Kidney (tissue), 14 donors: Measurements from ENCODE around the gene OSBPL2. TPM values are rescaled to one million over a fixed set of nuclear protein-coding genes. Genes with fewer than 3 reads are reported as not detected.

Source experiments
- DNase-seq, 5 donors: peaks; one replicate each; pipeline ENCODE4 v3.0.0-alpha.2; 2013 to 2020
- FAIRE-seq: peaks from 2 replicates; lab custom pipeline; 2012; peaks lifted over from hg19 to GRCh38; lab: Jason Lieb, UNC
- H3K27ac ChIP-seq, 2 donors: one replicate each; pipeline ENCODE4 v1.7.0; 2013; ENCODE audit warnings: low read depth in 2 of 2, low read length in 2 of 2, inconsistent platforms in 1 of 2
- H3K27me3 ChIP-seq: one replicate; pipeline ENCODE4 v1.7.1; 2013; ENCODE audit warnings: low read length, inconsistent platforms; ENCODE audit not compliant: control insufficient read depth, insufficient read depth
- H3K36me3 ChIP-seq, 3 donors: one replicate each; pipeline versions ENCODE4 v1.7.0 to v1.7.1; 2013; ENCODE audit warnings: low read length in 3 of 3, control low read depth in 1 of 3, inconsistent platforms in 1 of 3; ENCODE audit not compliant: insufficient read depth in 3 of 3, control insufficient read depth in 2 of 3
- H3K4me1 ChIP-seq, 3 donors: one replicate each; pipeline versions ENCODE4 v1.7.0 to v1.7.1; 2013; ENCODE audit warnings: low read length in 3 of 3, inconsistent platforms in 1 of 3, low read depth in 1 of 3; ENCODE audit not compliant: control insufficient read depth in 2 of 3, insufficient read depth in 2 of 3
- H3K4me3 ChIP-seq, 3 donors: one replicate each; pipeline versions ENCODE4 v1.7.0 to v1.8.1; 2013; ENCODE audit warnings: low read length in 3 of 3, control low read depth in 1 of 3, inconsistent platforms in 1 of 3
- H3K9ac ChIP-seq, 3 donors: one replicate each; pipeline versions ENCODE4 v1.7.0 to v1.7.1; 2013; ENCODE audit warnings: low read length in 3 of 3, control low read depth in 1 of 3, inconsistent platforms in 1 of 3
- H3K9me3 ChIP-seq, 3 donors: one replicate each; pipeline versions ENCODE4 v1.7.0 to v1.7.1; 2013; ENCODE audit warnings: low read length in 3 of 3, control low read depth in 1 of 3, inconsistent platforms in 1 of 3; ENCODE audit not compliant: control insufficient read depth in 2 of 3, insufficient read depth in 1 of 3
- CTCF ChIP-seq: IDR thresholded peaks from 3 replicates; pipeline ENCODE4 v1.5.1; 2012; ENCODE audit warnings: mild to moderate bottlenecking, moderate library complexity, borderline replicate concordance; ENCODE audit not compliant: insufficient read depth; ENCODE audit errors: extremely low read depth
- intact Hi-C: fragments of 100-400 bp; cut with DNase I; formaldehyde crosslinking; loops from one replicate; pipeline ENCODE4 v1.11.1; 2022
- polyA plus RNA-seq: library from polyadenylated mRNA; stranded (reverse); fragments of 350-450 nt; fragmentation: Illumina TruSeq; extraction: RNeasy Lipid Tissue Mini Kit (QIAGEN cat#74804); gene quantifications from one replicate; pipeline ENCODE4 v1.2.3, GENCODE V29; 2014; ENCODE audit warnings: low read depth, low replicate concordance; ENCODE audit not compliant: insufficient read depth
- total RNA-seq: library from RNA; stranded (reverse); fragmentation: NEBNext Ultra II Directional; extraction: Animal tissue kit (Norgen Biotek cat#: 25700); gene quantifications from one replicate; pipeline ENCODE4 v1.2.1, GENCODE V29; 2021
- donor health status: control.
- donor health status: control.
- donor health status: control.
- donor health status: control.
- donor health status: control.
- donor health status: DM: yes; HTN: yes; CAD: no.
- donor health status: Normal renal cell carcinoma (clear cell type).

The OSBPL2 gene
- total and polyA plus RNA-seq, 2 donors from 2014 or later, result 20.4 to 57.1 TPM

DNA sequence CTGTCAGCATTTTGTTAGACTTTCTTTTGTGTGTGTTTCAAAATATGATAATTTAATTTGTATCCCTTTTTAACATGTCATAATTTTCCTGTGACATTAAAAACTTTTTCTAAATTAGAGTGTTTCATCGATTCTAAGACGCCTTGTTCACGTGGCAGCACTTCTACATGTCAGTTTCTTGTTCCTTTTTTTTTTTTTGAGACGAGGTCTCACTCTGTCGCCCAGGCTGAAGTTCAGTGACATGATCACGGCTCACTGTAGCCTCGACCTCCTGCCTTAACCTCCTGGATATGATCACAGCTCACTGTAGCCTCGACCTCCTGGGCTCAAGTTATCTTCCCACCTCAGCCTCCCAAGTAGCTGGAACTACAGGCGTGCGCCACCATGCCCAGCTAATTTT is 36.9 kb downstream of the OSBPL2 start:
- no peak overlapping the region for H3K4me3 ChIP-seq
- H3K9ac ChIP-seq, result no peak overlapping the region
- no peaks in the 10 kb centered on the region for H3K9me3 ChIP-seq
- no peak overlapping the region for H3K27ac ChIP-seq
- intact Hi-C loops, result no loop called here
- no peaks in the 10 kb centered on the region for H3K4me1 ChIP-seq
- H3K36me3 ChIP-seq, result peaks cover 5 to 39% (median 24%) of the 10 kb centered on the region in 3 donors
- H3K27me3 ChIP-seq, result no peaks in the 10 kb centered on the region
- no peak for TF ChIP-seq CTCF
- DNase-seq, result no peak
- FAIRE-seq, result no peak

DNA sequence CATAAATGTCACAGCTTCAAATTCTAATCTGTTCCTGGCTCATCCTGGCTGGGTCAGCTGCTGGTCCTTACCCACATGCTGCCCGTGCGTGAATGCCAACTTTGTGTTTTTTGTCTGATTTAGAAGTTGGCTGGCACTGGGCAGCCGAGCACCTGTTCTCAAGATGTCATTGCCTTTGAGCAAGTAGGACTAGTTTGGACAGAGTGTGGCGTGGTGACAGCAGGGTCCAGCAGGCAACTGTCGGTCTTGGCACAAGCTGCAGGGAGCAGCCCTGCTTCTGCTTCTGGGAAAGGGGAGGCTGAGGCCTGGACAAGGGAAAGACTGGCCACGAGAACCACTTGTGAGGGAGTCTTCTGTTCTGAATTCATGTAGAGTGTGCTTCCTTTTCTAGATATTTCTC is 38.1 kb downstream of the OSBPL2 start:
- no peak overlapping the region for H3K9ac ChIP-seq
- no peak for FAIRE-seq

GRCh38 chr20:62277253-62277652 is 38.9 kb downstream of the OSBPL2 start:
- Histone ChIP-seq H3K36me3 (peaks cover 5 to 55% (median 39%) of the 10 kb centered on the region in 3 donors), H3K4me3 (no peak overlapping the region), H3K9me3 (no peaks in the 10 kb centered on the region), H3K4me1 (no peaks in the 10 kb centered on the region), H3K27me3 (no peaks in the 10 kb centered on the region), H3K9ac (no peak overlapping the region), H3K27ac (no peak overlapping the region)
- intact Hi-C loops, result no loop called here
- DNase-seq, result no peak
- FAIRE-seq, result no peak
- TF ChIP-seq CTCF, result no peak

More for the DNA sequence above, 38.1 kb downstream of the OSBPL2 start:
- no peak for DNase-seq
- Histone ChIP-seq H3K27me3 (no peaks in the 10 kb centered on the region), H3K36me3 (peaks cover 5 to 51% (median 33%) of the 10 kb centered on the region in 3 donors), H3K27ac (no peak overlapping the region), H3K9me3 (no peaks in the 10 kb centered on the region), H3K4me1 (no peaks in the 10 kb centered on the region), H3K4me3 (no peak overlapping the region)
- TF ChIP-seq CTCF, result no peak
- intact Hi-C loops, result no loop called here

GRCh38 chr20:62280303-62280702 is 42.0 kb downstream of the OSBPL2 start:
- no peak for FAIRE-seq

More at GRCh38 chr20:62280303-62280702, 42.0 kb downstream of the OSBPL2 start:
- no peak for TF ChIP-seq CTCF
- Histone ChIP-seq H3K9me3 (no peaks in the 10 kb centered on the region), H3K27me3 (no peaks in the 10 kb centered on the region), H3K36me3 (peaks cover 2 to 38% (median 29%) of the 10 kb centered on the region in 3 donors), H3K9ac (no peak overlapping the region), H3K27ac (no peak overlapping the region), H3K4me1 (no peaks in the 10 kb centered on the region), H3K4me3 (no peak overlapping the region)
- no peak for DNase-seq
- intact Hi-C loops, result no loop called here
